GM18519 (cell line): ENCODE results near the gene R3HDM2.
"Not testable (repeated sequence)": the region's sequence is repeated elsewhere in the genome, so short reads cannot be mapped to it uniquely, and the experiment has no call there.

Source experiments
- ATAC-seq: cut with Tn5 transposase; IDR thresholded peaks from one replicate; pipeline ENCODE4 v1.9.1; 2021; ENCODE audit warnings: mild to moderate bottlenecking, moderate library complexity; ENCODE audit not compliant: unreplicated experiment, low FRiP score

The R3HDM2 gene

DNA sequence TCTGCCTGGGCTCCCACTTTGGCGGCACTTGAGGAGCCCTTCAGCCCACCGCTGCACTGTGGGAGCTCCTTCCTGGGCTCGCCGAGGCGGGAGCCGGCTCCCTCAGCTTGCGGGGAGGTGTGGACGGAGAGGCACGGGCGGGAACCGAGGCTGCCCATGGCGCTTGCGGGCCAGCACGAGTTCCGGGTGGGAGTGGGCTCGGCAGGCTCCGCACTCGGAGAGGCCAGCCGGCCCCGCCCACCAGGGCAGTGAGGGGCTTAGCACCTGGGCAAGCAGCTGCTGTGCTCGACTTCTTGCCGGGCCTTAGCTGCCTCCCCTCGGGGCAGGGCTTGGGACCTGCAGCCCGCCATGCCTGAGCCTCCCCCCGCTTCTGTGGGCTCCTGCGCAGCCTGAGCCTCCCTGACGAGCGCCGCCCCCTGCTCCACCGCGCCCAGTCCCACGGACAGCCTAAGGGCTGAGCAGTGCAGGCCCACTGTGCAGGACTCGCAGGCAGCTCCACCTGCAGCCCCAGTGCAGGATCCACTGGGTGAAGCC is 44.6 kb downstream of the R3HDM2 start:
- ATAC-seq = no peak

DNA sequence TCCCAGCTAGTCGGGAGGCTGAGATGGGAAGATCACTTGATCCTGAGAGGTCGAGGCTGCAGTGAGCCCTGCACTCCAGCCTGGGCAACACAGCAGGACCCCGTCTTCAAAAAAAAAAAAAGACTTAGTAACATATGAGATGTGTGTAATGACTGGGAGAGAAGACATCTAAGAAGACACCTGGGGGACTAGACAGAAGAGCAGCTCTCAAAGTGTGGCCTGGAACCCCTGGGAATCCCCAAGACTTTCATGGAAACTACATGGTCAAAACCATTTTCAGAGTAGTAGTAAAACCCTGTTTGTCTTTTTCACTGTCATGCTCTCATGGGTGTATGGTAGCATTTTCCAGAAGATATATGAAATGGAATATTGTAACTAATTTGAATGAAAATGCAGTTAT is 45.3 kb downstream of the R3HDM2 start:
- no peak for ATAC-seq

DNA sequence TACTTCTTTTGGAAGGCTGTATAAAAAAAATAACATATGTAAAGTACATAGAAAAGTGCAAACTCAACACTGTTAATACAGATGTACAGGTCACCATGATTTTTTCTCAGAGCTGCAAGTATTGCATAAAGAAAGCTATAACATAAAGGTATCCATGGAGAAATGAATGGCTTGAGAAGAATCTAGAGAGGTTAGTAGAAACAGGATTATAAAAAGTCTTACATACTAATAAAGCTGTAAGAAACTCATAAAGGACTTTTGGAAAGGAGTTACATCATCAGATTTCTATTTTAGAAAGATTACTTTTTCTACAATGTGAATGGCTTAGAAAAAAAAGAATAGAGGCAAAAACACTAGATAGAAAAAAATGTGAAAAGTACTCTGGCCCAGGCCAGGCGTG is 46.4 kb downstream of the R3HDM2 start:
- no peak for ATAC-seq

DNA sequence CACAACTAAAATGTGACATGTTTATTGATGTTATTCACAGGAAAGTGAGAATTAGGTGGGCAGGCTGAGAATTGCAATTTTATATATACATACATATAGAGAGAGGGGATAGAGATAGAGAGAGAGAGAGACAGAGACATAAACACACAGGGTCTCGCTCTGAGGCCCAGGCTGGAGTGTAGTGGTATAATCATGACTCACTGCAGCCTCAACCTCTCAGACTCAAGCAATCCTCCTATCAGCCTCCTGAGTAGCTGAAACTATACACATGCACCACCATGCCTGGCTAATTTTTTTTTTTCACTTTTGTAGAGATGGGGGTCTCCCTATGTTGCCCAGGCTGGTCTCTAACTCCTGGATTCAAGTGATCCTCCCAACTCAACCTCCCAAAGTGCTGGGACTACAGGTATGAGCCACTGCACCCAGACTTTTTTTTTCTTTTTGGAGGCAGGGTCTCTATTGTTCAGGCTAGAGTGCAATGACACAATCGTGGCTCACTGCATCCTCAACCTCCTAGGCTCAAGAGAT is 49.1 kb downstream of the R3HDM2 start:
- ATAC-seq = no peak

DNA sequence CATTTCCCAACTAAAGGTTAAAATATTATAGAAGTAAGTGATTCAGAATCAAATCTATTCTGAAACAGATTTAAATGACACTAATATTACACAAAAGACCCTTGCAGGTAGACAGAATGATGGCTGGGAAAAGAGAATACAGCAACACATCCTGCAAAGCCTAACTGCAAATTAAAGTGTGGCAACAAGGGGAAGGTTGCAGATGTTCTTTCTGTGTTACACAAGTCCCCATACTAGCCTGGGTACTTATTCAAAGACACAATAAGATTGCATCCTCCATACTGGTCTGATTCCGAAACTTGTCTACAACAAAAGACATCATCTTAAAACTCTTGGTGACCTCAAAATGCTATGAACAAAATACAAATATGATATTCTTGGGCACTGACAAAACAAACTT is 50.5 kb downstream of the R3HDM2 start:
- no peak for ATAC-seq

DNA sequence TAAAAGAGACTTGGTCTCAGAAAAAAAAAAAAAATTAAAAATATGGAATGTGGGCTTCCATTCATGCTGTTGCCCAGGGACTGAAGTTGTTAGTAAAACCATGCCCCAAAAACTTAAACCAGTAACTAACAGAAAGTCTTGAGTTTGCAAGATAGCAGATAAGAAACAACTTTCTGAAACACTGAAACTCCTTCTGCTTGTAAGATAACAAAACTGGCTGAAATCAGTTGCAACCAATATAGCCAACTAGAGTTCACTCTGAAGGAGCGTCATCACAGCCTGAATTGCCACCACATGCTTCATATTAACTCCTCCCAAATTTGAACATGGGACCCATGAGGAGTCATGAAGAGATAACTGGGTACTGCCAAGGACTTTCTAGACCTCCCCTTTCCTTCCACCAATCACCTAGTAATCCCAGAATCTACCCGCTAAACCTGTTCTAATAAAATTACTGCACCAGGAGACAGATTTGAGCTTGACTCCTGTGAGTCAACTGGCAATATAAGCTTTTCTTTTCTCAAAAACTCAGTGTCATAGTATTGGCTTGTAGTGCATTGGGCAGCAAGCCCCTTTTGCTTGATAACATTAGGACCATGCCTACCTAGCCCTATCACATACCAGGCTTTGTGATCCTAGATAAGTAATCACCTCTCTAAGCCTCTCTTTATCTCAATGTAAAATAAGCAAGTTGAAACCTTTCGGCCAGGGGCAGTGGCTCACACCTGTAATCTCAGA is 53.6 kb downstream of the R3HDM2 start:
- no peak for ATAC-seq

DNA sequence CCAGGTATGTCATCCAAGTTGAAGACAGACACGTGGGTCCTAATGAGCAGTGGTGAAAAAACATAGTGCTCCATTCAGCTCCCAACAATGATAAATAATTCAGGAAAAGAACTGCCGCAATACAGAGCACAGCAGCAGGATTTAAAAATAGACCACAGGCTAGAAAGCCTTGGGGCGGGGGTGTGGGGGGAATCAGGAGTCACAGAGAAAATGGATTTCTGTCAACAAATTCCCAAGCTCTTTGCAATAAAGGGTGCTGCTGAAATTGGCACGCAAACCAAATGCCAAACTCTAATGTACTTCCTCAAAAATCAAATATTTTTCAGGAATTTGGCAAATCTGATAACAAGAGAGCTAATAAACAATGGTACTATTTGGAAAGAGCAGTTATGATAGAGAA is 58.6 kb downstream of the R3HDM2 start:
- no peak for ATAC-seq

DNA sequence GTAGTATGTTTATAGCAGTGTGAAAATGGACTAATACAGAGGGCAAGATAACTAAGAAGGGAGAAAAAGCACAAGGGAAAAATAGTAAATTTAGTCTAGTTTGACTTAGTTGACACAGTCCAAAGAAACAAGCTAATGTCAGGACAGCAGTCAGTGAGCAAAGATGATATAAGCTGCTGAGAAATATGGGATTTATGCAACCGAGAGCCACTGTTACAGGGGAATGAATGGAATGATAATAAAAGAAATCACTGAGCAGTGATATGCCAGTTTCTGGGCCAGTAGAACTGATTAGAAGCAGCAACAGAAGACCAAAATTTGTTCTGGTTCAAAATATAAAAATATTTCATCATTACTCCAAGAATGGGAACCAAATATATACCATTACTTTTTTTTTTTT is 60.1 kb downstream of the R3HDM2 start:
- no peak for ATAC-seq

DNA sequence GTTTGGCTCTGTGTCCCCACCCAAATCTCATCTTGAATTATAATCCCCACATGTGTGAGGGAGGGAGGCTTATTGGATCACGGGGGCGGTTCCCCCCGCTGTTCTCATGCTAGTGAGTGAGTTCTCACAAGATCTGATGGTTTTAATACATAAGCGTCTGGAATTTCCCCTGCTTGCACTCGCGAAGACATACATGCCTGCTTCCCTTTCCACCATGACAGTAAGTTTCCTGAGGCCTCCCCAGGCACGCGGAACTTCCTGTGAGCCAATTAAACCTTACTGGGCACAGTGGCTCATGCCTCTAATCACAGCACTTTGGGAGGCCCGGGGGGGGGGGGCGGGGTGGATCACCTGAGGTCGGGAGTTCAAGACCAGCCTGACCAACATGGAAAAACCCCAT is 60.8 kb downstream of the R3HDM2 start:
- ATAC-seq = no peak

DNA sequence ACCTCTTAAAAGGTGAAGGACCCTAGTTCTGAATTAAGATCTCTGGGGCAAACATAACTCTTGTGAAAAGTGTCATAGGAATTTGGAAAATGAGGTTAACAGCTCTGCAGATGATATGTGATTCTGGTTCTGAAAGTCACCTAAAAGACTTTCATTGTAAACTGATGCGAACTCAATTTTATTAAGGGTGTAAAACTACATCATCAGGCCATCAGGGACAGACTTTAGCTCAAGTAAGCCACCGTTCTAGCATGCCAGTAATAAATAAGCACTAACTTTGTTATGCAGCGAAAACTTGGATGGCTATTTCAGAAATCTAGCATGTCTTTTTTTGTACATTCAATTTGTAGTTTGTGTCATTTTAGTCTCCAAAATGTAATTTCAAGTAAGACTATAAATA is 61.6 kb downstream of the R3HDM2 start:
- no peak for ATAC-seq

DNA sequence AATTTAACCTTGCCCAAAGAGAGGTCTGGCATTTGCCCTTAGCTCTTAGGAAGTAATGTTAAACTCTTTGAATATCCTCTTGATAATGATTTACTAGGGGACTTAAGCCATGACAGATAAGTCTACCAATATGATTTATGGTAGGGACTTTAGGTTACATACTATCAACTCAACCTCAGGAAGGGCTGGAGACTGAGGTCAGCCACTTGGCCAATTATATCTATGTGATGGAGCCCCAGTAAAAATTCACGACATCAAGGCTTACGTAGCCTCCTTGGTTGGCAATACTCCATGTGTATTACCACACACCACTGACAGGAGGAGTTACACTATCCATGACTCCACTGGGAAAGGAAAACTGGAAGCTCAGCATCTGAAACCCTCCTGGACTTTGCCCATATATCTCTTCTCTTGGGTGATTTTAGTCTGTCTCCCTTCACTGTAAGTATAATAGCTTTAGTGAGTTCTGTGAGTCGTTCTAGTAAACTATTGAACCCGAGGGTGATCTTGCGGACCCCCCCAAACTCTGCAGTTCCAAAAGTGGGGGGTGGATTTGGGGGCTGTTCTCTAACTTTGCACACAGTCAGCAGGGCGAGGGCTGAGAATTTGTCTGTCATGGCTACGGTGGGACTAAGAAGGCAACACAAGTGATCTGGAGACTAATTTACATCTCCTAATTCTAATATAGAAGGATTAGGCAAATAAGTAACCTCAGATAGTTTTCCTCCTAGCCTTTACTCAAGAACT is 62.3 kb downstream of the R3HDM2 start:
- ATAC-seq = no peak

DNA sequence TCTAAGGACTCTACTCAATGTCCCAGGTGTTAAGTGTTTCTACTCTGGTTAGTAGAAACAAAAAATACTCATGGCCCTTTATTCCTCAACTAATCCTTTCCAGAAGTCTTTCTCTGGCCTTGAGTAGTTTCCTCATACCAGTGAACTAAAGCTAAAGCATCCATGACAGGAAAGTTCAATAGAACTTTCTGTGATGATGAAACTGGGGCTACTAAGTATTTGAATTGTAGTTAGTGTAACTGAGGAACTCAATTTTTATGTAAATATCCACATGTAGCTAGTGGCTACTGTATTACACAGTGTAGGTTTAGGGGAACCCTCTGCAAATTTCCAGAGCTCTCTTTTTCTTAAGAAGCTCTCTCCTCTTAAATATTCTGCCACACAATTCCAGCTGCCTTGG is 63.7 kb downstream of the R3HDM2 start:
- no peak for ATAC-seq

DNA sequence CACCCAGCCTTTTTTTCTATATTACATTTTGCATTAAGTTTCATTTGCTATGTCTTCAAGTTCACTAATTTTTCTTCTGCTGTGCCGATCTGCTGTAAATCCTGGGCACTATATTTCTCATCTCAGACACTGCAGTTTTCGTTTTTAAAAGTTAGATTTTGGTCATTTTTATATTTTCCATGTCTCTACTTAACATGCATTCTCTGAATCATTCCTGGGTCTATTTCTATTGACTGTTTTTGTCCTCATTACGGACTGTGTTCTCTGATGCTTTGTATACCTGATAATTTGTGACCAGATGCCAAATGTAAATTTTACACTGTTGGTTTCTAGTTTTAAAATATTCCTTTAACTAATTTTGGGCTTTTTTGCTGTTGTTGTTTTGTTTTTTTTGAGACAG is 64.5 kb downstream of the R3HDM2 start:
- no peak for ATAC-seq

DNA sequence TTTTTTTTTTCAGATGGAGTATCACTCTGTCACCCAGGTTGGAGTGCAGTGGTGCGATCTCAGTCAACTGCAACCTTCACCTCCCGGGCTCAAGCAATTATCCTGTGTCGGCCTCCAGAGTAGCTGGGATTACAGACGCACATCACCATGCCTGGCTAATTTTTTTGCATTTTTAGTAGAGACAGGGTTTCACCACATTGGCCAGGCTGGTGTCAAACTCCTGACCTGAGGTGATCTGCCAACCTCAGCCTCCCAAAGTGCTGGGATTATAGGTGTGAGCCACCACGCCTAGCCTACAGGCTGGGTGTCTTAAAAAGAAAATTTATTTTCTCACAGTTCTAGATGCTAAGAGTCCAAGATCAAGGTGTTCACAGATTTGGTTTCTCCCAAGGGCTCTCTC is 66.7 kb downstream of the R3HDM2 start:
- ATAC-seq = not testable (repeated sequence)

DNA sequence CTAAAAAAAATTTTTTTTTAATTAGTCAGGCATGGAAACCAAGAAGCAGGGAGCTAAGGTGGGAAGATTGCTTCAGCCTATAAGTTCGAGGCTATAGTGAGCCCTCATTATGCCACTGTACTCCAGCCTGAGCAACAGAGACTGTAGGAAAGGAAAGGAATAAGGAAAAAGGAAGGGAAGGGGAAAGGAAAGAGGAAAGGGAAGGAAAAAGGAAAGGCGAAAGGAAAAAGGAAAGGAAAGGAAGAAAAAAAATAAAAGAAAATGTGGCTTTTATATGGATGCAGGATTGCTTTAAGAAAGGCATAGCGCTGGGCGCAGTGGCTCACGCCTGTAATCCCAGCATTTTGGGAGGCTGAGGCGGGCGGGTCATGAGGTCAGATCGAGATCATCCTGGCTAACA is 70.4 kb downstream of the R3HDM2 start:
- ATAC-seq = no peak

DNA sequence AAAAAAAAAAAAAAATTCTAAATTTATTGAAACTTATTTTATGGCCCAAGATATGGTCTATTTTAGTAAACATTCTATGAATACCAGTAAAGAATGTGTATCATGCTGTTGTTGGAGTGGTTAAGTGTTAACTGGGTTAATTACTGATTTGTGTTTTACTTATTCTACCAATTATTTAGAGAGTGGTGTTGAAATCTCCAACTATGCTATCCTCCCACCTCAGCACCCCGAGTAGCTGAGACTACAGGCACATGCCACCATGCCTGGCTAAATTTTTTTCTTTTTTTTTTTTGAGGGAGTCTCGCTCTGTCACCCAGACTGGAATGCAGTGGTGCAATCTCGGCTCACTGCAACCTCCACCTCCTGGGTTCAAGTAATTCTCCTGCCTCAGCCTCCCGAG is 72.2 kb downstream of the R3HDM2 start:
- no peak for ATAC-seq

DNA sequence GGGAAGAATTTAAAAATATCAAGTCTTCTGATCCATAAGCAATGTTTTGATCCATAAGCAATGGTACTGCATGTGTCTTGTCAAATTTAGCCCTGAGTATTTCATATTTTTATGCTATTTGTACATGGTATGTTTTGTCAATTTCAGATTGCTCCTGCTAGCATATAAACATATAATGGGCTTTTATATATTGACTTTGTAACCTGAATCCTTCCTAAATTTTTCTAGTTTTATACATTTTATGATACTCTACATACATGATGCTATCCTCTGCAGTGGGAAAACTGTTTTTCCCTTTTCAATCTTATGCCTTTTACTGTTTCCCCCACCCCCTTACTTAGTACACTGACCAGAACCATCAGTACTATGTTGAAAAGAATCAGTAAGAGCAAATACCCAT is 75.1 kb downstream of the R3HDM2 start:
- ATAC-seq = no peak

DNA sequence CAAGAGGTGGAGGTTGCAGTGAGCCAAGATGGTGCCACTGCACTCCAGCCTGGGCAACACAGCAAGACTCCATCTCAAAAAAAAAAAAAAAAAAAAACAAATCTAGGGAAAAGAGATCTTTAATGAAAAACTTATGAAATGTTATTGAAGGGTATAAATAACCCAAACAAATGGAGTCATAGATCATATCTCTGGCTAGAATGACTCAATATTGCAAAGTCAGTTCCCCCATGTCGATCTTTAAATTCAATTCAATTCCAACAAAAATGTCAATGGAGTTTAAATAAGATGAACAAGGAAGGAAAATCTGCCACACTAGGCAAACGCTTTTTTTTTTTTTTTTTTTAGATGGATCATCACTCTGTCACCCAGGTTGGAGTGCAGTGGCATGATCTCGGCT is 78.7 kb downstream of the R3HDM2 start:
- no peak for ATAC-seq

DNA sequence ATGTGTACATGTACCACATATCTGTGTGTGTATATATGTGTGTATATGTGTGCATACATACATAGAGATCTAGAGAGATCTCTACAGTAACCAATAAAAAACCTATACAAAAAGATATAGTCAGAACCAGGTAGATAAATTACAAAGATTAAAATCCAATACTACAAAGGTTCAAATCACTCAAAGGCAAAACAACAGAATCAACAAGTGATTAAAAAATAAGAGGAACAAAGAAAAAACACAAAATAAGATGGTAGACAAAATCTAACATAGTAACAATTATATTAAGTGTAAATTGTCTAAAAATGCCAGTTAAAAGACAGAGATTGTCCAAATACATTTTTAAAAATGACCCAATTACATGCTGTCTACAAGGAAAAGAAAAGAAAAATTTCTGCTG is 83.6 kb downstream of the R3HDM2 start:
- ATAC-seq = no peak

DNA sequence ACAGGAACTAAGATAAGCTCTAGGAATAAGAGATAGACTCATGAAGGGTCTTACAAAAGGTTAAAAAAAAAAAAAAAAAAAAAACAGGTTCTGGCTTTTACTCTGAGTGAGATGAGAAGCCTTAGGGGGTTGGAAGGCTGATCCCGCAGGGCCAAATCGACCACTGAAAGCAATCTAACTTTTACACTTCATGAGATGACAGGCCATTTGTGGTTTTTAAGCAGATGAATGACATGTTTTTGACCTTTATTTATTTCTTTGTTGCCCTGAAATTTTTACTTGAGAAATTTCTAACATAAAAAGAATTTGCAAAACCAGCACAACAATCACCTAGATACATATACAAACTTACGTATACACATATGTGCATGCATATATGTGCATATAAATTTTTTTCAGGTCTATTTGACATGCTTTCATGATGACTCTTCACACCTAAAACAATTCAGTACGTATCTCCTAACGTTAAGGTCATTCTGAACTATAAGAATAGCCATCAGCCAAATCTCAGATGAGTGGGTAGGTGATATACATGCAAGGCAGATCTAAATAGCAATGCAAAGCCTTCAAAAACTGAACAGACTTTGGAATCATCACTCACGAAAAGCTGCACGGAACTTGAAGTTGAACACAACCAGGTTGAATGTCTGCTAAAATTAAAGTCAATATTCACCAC is 87.0 kb downstream of the R3HDM2 start:
- no peak for ATAC-seq

DNA sequence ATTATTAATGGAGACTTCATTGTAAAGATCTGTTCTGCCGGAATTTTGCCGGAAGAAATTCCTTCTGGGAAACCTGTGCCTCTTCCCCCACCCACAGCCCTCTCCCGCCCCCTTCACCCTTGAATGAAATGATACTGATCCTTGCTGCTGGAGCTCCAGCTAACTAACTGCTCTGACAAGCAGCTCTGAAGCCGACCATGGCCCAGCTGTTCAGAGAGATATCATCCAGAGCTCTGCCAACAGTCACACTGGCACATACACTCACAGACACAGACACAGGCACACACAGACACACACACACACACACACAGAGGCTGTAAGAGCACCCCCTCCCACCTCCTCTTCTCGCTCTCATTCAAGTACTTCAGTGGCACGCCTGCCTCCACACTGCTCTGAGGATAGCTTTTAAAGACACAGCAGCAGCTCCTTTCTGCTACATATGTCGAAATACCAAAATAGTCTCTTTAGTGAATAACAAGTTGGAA is 88.6 kb downstream of the R3HDM2 start:
- ATAC-seq = no peak
